ENCODE data around the gene FNBP1. TPM values are rescaled to one million over a fixed set of nuclear protein-coding genes. Genes with fewer than 3 reads are reported as not detected.

FNBP1 gene
- polyA plus RNA-seq, 1 of the 3 experiments (the other 2 are of a cell fraction), result 11.0 TPM

DNA sequence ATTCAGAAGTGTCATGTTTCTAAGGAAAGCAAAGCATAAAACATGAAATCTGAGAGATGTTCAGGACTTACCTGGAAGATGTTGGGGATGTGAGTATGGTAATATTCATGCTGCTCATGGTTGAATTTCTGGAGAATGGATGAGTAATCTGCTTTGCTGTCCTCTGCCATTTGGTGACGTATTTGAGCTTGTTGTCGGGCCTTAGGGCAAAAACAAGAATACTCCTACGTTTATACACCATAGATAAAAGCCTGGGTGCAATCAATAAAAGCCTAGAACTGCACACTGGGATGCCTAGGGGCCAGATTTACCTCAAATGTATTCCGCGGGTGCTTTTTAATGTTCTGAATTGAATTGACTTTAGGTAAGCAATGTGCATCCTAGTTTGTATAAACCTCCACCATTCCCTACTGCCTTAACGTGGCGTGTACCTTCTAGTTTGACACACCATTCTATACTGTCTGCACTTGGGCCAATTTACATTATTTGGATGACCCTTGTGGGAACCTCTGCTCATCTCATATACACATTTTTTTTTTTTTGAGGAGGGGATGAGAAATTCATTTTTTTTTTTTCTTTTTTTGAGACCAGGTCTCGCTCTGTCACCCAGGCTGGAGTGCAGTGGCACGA is 113.4 kb downstream of the FNBP1 start:
- CTCF ChIA-PET, result no interaction called here
- POLR2A ChIA-PET, result interaction anchor here (0.5 kb wide), 1 partner anchor 13 kb away, joined by 3 read pairs; no protein-coding TSS in a partner anchor

DNA sequence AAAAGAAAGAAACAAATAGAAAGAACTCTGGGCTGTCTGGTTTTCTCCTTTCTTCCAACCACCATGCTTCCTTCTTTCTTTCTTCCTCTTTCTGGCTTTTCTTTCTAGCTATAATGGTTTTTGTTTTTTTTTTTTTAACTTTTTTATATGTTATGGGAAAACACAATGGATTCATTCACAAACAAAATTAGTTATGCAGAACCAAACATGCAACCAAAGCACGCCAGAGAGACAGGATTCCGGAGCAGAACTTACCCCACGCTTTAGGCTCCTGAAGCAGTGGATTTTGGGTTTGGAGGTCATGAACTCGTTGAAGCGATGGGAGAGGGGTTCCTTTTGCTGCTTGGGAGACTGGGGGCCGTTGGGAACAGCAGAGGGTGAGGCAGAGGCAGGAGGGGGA is 119.4 kb downstream of the FNBP1 start:
- no peak overlapping the region for H3K27ac ChIP-seq (ENCODE audit: low read depth in 2 of 2, low read length in 1 of 2)
- TF ChIP-seq RFX5 (IDR thresholded peaks at IDR 0.05; ENCODE audit: low read length), result no peak
- TF ChIP-seq, protein P1, sequence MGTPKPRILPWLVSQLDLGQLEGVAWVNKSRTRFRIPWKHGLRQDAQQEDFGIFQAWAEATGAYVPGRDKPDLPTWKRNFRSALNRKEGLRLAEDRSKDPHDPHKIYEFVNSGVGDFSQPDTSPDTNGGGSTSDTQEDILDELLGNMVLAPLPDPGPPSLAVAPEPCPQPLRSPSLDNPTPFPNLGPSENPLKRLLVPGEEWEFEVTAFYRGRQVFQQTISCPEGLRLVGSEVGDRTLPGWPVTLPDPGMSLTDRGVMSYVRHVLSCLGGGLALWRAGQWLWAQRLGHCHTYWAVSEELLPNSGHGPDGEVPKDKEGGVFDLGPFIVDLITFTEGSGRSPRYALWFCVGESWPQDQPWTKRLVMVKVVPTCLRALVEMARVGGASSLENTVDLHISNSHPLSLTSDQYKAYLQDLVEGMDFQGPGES (IDR thresholded peaks at IDR 0.05; ENCODE audit: low read depth, low read length), result no peak
- TF ChIP-seq GABPA (IDR thresholded peaks at IDR 0.05; ENCODE audit: low read depth), result no peak
- TF ChIP-seq CHD2 (IDR thresholded peaks at IDR 0.05; ENCODE audit: low read length, partially characterized antibody), result no peak
- TF ChIP-seq, protein P2, sequence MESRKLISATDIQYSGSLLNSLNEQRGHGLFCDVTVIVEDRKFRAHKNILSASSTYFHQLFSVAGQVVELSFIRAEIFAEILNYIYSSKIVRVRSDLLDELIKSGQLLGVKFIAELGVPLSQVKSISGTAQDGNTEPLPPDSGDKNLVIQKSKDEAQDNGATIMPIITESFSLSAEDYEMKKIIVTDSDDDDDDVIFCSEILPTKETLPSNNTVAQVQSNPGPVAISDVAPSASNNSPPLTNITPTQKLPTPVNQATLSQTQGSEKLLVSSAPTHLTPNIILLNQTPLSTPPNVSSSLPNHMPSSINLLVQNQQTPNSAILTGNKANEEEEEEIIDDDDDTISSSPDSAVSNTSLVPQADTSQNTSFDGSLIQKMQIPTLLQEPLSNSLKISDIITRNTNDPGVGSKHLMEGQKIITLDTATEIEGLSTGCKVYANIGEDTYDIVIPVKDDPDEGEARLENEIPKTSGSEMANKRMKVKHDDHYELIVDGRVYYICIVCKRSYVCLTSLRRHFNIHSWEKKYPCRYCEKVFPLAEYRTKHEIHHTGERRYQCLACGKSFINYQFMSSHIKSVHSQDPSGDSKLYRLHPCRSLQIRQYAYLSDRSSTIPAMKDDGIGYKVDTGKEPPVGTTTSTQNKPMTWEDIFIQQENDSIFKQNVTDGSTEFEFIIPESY (IDR thresholded peaks at IDR 0.05; ENCODE audit: borderline replicate concordance, low read depth), result no peak
- TF ChIP-seq, protein P3, sequence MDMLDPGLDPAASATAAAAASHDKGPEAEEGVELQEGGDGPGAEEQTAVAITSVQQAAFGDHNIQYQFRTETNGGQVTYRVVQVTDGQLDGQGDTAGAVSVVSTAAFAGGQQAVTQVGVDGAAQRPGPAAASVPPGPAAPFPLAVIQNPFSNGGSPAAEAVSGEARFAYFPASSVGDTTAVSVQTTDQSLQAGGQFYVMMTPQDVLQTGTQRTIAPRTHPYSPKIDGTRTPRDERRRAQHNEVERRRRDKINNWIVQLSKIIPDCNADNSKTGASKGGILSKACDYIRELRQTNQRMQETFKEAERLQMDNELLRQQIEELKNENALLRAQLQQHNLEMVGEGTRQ (IDR thresholded peaks at IDR 0.05; ENCODE audit: borderline replicate concordance, low read depth, low read length), result no peak
- TF ChIP-seq TCF12 (IDR thresholded peaks at IDR 0.05), result no peak
- TF ChIP-seq, protein P4, sequence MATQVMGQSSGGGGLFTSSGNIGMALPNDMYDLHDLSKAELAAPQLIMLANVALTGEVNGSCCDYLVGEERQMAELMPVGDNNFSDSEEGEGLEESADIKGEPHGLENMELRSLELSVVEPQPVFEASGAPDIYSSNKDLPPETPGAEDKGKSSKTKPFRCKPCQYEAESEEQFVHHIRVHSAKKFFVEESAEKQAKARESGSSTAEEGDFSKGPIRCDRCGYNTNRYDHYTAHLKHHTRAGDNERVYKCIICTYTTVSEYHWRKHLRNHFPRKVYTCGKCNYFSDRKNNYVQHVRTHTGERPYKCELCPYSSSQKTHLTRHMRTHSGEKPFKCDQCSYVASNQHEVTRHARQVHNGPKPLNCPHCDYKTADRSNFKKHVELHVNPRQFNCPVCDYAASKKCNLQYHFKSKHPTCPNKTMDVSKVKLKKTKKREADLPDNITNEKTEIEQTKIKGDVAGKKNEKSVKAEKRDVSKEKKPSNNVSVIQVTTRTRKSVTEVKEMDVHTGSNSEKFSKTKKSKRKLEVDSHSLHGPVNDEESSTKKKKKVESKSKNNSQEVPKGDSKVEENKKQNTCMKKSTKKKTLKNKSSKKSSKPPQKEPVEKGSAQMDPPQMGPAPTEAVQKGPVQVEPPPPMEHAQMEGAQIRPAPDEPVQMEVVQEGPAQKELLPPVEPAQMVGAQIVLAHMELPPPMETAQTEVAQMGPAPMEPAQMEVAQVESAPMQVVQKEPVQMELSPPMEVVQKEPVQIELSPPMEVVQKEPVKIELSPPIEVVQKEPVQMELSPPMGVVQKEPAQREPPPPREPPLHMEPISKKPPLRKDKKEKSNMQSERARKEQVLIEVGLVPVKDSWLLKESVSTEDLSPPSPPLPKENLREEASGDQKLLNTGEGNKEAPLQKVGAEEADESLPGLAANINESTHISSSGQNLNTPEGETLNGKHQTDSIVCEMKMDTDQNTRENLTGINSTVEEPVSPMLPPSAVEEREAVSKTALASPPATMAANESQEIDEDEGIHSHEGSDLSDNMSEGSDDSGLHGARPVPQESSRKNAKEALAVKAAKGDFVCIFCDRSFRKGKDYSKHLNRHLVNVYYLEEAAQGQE (IDR thresholded peaks at IDR 0.05; ENCODE audit: low read depth, low read length), result no peak
- TF ChIP-seq, protein P5, sequence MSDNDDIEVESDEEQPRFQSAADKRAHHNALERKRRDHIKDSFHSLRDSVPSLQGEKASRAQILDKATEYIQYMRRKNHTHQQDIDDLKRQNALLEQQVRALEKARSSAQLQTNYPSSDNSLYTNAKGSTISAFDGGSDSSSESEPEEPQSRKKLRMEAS (IDR thresholded peaks at IDR 0.05; ENCODE audit: low read depth), result no peak
- no peak for TF ChIP-seq NFIC (IDR thresholded peaks at IDR 0.05; ENCODE audit: borderline replicate concordance)

More for the DNA sequence above, 113.4 kb downstream of the FNBP1 start:
- Histone ChIP-seq H3K4me1 (ENCODE audit: control insufficient read depth in 1 of 2, insufficient read depth in 2 of 2, low read depth in 1 of 2, low read length in 1 of 2) (peaks cover 13 to 34% of the 10 kb centered on the region in 2 experiments), H3K9me3 (no peaks in the 10 kb centered on the region), H3K4me3 (ENCODE audit: low read depth in 2 of 2, low read length in 1 of 2) (no peak overlapping the region), H3K36me3 (replicated peaks in 1 of 2; ENCODE audit: control insufficient read depth in 1 of 2, insufficient read depth in 2 of 2, low read length in 1 of 2) (peaks cover 11 to 17% of the 10 kb centered on the region in 2 experiments), H3F3A (replicated peaks; ENCODE audit: insufficient read depth) (peaks cover 21% of the 10 kb centered on the region), H3K9ac (no peak overlapping the region), H4K20me1 (ENCODE audit: insufficient read depth) (no peaks in the 10 kb centered on the region), H3K4me2 (no peak overlapping the region), H3K27me3 (ENCODE audit: insufficient read depth) (no peaks in the 10 kb centered on the region), H3K79me2 (ENCODE audit: insufficient read depth) (no peaks in the 10 kb centered on the region), H3K27ac (ENCODE audit: low read depth in 2 of 2, low read length in 1 of 2) (no peak overlapping the region), H3K9me2 (no peaks in the 10 kb centered on the region), H2AFZ (ENCODE audit: low read depth) (no peak overlapping the region)
- DNase-seq, result no peak
- TF ChIP-seq GABPA (IDR thresholded peaks at IDR 0.05; ENCODE audit: low read depth) (no peak), POLR2AphosphoS5 (IDR thresholded peaks at IDR 0.05; ENCODE audit: low read depth, low read length) (no peak), MXI1 (IDR thresholded peaks at IDR 0.05; ENCODE audit: low read depth, low read length) (no peak)
- TF ChIP-seq, protein P4 (IDR thresholded peaks at IDR 0.05; ENCODE audit: low read depth, low read length), result no peak
- WGBS (ENCODE audit: low lambda C conversion rate), result 91% methylated on average over 9 of the region's 9 CpGs

More for the DNA sequence above, 119.4 kb downstream of the FNBP1 start:
- Histone ChIP-seq H3K4me2 (no peak overlapping the region), H3K4me1 (ENCODE audit: control insufficient read depth in 1 of 2, insufficient read depth in 2 of 2, low read depth in 1 of 2, low read length in 1 of 2) (no peaks in the 10 kb centered on the region), H3K9me3 (no peaks in the 10 kb centered on the region), H4K20me1 (ENCODE audit: insufficient read depth) (no peaks in the 10 kb centered on the region), H3K36me3 (replicated peaks in 1 of 2; ENCODE audit: control insufficient read depth in 1 of 2, insufficient read depth in 2 of 2, low read length in 1 of 2) (peaks cover 24 to 40% of the 10 kb centered on the region in 2 experiments), H3K79me2 (ENCODE audit: insufficient read depth) (no peaks in the 10 kb centered on the region), H2AFZ (ENCODE audit: low read depth) (no peak overlapping the region), H3F3A (replicated peaks; ENCODE audit: insufficient read depth) (no peaks in the 10 kb centered on the region), H3K9me2 (no peaks in the 10 kb centered on the region), H3K4me3 (ENCODE audit: low read depth in 2 of 2, low read length in 1 of 2) (no peak overlapping the region), H3K27me3 (ENCODE audit: insufficient read depth) (no peaks in the 10 kb centered on the region), H3K9ac (no peak overlapping the region)
- POLR2A ChIA-PET, result no interaction called here
- WGBS (ENCODE audit: low lambda C conversion rate), result 98% methylated on average over 6 of the region's 6 CpGs
- DNase-seq, result no peak
- CTCF ChIA-PET, result no interaction called here
